Smooth muscle cell (in vitro differentiated cells): ENCODE results near the gene PLA2G4B. TPM values are rescaled to one million over a fixed set of nuclear protein-coding genes. Genes with fewer than 3 reads are reported as not detected.

Experiments
- DNase-seq: peaks from one replicate; lab custom pipeline; 2025; ENCODE audit not compliant: unreplicated experiment; lab: John Stamatoyannopoulos, UW
- H2AFZ ChIP-seq: fragments of 200-600 bp; sonication (generic); 2 replicates; pipeline ENCODE4 v1.6.0; 2016; ENCODE audit warnings: antibody characterized with exemption, low read depth, mild to moderate bottlenecking
- H3F3A ChIP-seq: fragments of 200-600 bp; sonication (generic); 2 replicates; pipeline ENCODE4 v1.6.0; 2017; ENCODE audit warnings: antibody characterized with exemption, low read depth
- H3K27ac ChIP-seq: fragments of 200-600 bp; sonication (generic); 2 replicates; pipeline ENCODE4 v1.5.1; 2016; ENCODE audit warnings: low read depth, mild to moderate bottlenecking
- H3K27me3 ChIP-seq: fragments of 200-600 bp; sonication (generic); 2 replicates; pipeline ENCODE4 v1.6.1; 2016; ENCODE audit warnings: low read depth, mild to moderate bottlenecking
- H3K36me3 ChIP-seq: fragments of 200-600 bp; sonication (generic); 2 replicates; pipeline ENCODE4 v1.5.1; 2016; ENCODE audit warnings: low read depth
- H3K4me1 ChIP-seq: fragments of 200-600 bp; sonication (generic); 2 replicates; pipeline ENCODE4 v1.5.1; 2016; ENCODE audit warnings: low read depth
- H3K4me2 ChIP-seq: fragments of 200-600 bp; sonication (generic); 2 replicates; pipeline ENCODE4 v1.6.0; 2016; ENCODE audit warnings: mild to moderate bottlenecking
- H3K4me3 ChIP-seq: fragments of 200-600 bp; sonication (generic); 2 replicates; pipeline ENCODE4 v1.5.1; 2016; ENCODE audit warnings: mild to moderate bottlenecking
- H3K79me2 ChIP-seq: fragments of 200-600 bp; sonication (generic); 2 replicates; pipeline ENCODE4 v1.6.0; 2016; ENCODE audit warnings: low read depth, mild to moderate bottlenecking
- H3K9ac ChIP-seq: fragments of 200-600 bp; sonication (generic); 2 replicates; pipeline ENCODE4 v1.6.0; 2016; ENCODE audit warnings: low read depth
- H3K9me3 ChIP-seq: fragments of 200-600 bp; sonication (generic); replicated peaks from 2 replicates; pipeline ENCODE4 v1.5.1; 2016; ENCODE audit warnings: low read depth
- H4K20me1 ChIP-seq: fragments of 200-600 bp; sonication (generic); 2 replicates; pipeline ENCODE4 v1.6.0; 2016; ENCODE audit warnings: low read depth
- CTCF ChIP-seq: fragments of 200-600 bp; sonication (generic); IDR thresholded peaks from 2 replicates; pipeline ENCODE4 v1.5.1; 2017; ENCODE audit warnings: borderline replicate concordance, mild to moderate bottlenecking, antibody characterized with exemption; ENCODE audit not compliant: insufficient read depth, poor library complexity, severe bottlenecking
- WGBS: methylation state at CpG from one replicate; pipeline ENCODE4 v1.1.7; 2016; ENCODE audit warnings: low lambda C conversion rate; 5-methylcytosine and 5-hydroxymethylcytosine counted together
- polyA plus RNA-seq: library from polyadenylated mRNA; unstranded; fragments of >200 nt; fragmentation: Nextera tagmentation; extraction: Ambion mirVana; gene quantifications from 2 replicates; pipeline ENCODE4 v1.2.1, GENCODE V29; 2016
- total RNA-seq: library from RNA; depleted of rRNA; stranded (reverse); fragments of >200 nt; gene quantifications from 2 replicates; pipeline ENCODE4 v1.2.3, GENCODE V29; 2014

PLA2G4B gene
- total and polyA plus RNA-seq, 2 experiments from 2014 or later: 2.2 to 4.2 TPM

- H3K9me3 ChIP-seq: no peaks in the 10 kb centered on the region
Observed at GRCh38 chr15:41891946-41892345, 53.3 kb downstream of the PLA2G4B start.

DNA sequence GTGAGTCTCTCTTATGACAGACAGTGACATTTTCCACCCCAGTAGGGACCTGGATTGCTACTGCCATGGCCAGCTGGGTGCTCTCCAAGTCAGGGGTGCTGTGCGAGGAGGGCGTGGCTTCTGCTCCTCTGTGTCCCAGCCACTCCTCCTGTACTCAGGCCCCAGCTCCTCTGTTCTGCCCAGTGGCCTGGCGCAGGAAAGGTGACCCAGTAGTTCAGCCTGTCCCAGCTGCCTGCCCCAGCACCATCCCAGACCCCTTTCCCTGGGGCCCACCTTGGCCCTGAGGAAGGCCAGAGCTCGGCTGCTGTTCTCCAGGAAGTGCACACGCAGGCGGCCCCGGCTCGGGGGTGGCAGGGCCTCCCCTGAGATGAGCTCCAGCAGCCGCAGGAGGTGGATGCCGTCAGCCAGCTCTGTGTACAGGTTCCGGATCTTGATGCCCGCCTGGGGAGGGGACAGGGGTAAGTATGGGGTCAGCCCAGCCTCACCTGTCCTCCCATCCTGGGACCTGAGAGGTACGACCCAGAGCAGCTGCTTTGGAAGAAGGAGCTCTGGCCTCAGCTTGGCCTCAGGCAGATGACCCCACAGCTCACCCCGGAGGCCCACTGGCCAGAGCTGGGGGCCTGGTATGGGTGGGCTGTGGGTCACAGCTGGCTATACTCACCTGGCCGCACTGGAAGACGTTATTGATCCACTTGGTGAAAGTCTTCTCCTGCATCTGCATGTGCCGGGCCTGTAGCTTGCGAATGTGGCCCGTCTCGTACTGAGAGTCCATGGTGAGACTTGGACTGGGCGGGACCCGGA is 54.2 kb downstream of the PLA2G4B start:
- H3K9me3 ChIP-seq: no peaks in the 10 kb centered on the region
- no peak for TF ChIP-seq CTCF
- no peaks in the 10 kb centered on the region for H4K20me1 ChIP-seq
- no peaks in the 10 kb centered on the region for H3F3A ChIP-seq
- H2AFZ ChIP-seq: no peak overlapping the region
- no peak for DNase-seq
- H3K36me3 ChIP-seq: no peaks in the 10 kb centered on the region
- no peak overlapping the region for H3K9ac ChIP-seq
- H3K4me3 ChIP-seq: no peak overlapping the region
- peaks cover 11% of the 10 kb centered on the region for H3K4me1 ChIP-seq
- no peak overlapping the region for H3K27ac ChIP-seq
- no peaks in the 10 kb centered on the region for H3K79me2 ChIP-seq
- WGBS: 95% methylated on average over 22 of the region's 22 CpGs
- H3K4me2 ChIP-seq: no peak overlapping the region
- no peaks in the 10 kb centered on the region for H3K27me3 ChIP-seq

More at GRCh38 chr15:41891946-41892345, 53.3 kb downstream of the PLA2G4B start:
- H3K79me2 ChIP-seq: no peaks in the 10 kb centered on the region
- no peaks in the 10 kb centered on the region for H3F3A ChIP-seq
- no peaks in the 10 kb centered on the region for H3K36me3 ChIP-seq
- TF ChIP-seq CTCF: no peak
- no peak overlapping the region for H3K27ac ChIP-seq
- DNase-seq: no peak
- H3K4me2 ChIP-seq: no peak overlapping the region
- H3K27me3 ChIP-seq: no peaks in the 10 kb centered on the region
- H3K9ac ChIP-seq: no peak overlapping the region
- no peaks in the 10 kb centered on the region for H4K20me1 ChIP-seq
- peaks cover 11% of the 10 kb centered on the region for H3K4me1 ChIP-seq
- 81% methylated on average over 3 of the region's 3 CpGs for WGBS
- H2AFZ ChIP-seq: no peak overlapping the region
- H3K4me3 ChIP-seq: no peak overlapping the region

- Histone ChIP-seq H3K9me3 (no peaks in the 10 kb centered on the region), H4K20me1 (no peaks in the 10 kb centered on the region), H3K27ac (peak within 1 kb of the TSS; percentile 24), H3K79me2 (no peaks in the 10 kb centered on the region), H3K9ac (no peak within 1 kb of the TSS), H3K4me1 (peaks cover 11% of the 10 kb centered on the region), H3K4me3 (no peak within 1 kb of the TSS), H3K36me3 (no peaks in the 10 kb centered on the region), H2AFZ (no peak within 1 kb of the TSS), H3F3A (no peaks in the 10 kb centered on the region), H3K4me2 (peak within 1 kb of the TSS; percentile 56), H3K27me3 (no peaks in the 10 kb centered on the region)
- no peak for DNase-seq
- TF ChIP-seq CTCF: no peak
- 89% methylated on average over 15 of the region's 15 CpGs for WGBS
Observed at GRCh38 chr15:41893422-41894250, 55.0 kb downstream of the PLA2G4B start, which contains the start of gene SPTBN5. Gene SPTBN5 (minus strand): TSS chr15:41894053. CDS start chr15:41893497, 556 bp downstream.
